Neutrophil (primary cell): Measurements from ENCODE around the gene IL1RAPL2.
"Not testable (repeated sequence)": the region's sequence is repeated elsewhere in the genome, so short reads cannot be mapped to it uniquely, and the experiment has no call there.

ENCODE experiments used
- H3K27ac ChIP-seq: fragments of 200-600 bp; sonication (generic); 2 replicates; pipeline ENCODE4 v1.5.1; 2016; ENCODE audit warnings: mild to moderate bottlenecking, moderate library complexity
- H3K27me3 ChIP-seq: fragments of 200-600 bp; sonication (generic); 2 replicates; pipeline ENCODE4 v1.6.0; 2016; ENCODE audit warnings: mild to moderate bottlenecking
- H3K36me3 ChIP-seq: fragments of 200-600 bp; sonication (generic); 2 replicates; pipeline ENCODE4 v1.5.1; 2017
- H3K4me1 ChIP-seq, 2 experiments: fragments of 200-600 bp in 1 of 2; sonication (generic) in 1 of 2; 1 replicate in 1 of 2; 2 replicates in 1 of 2; pipeline versions ENCODE4 v1.5.1 to v1.6.1; 2013 to 2016; ENCODE audit warnings: low read depth in 1 of 2, low read length in 1 of 2, mild to moderate bottlenecking in 1 of 2, moderate library complexity in 1 of 2; ENCODE audit not compliant: control insufficient read depth in 1 of 2, insufficient read depth in 1 of 2
- H3K4me3 ChIP-seq, 2 experiments: fragments of 200-600 bp in 1 of 2; sonication (generic) in 1 of 2; 1 replicate in 1 of 2; 2 replicates in 1 of 2; pipeline ENCODE4 v1.5.1; 2013 to 2016; ENCODE audit warnings: low read depth in 1 of 2, low read length in 1 of 2, mild to moderate bottlenecking in 1 of 2, moderate library complexity in 1 of 2
- H3K9me3 ChIP-seq: fragments of 200-600 bp; sonication (generic); 2 replicates; pipeline ENCODE4 v1.5.1; 2016
- CTCF ChIP-seq: fragments of 200-600 bp; sonication (generic); IDR thresholded peaks from 2 replicates; pipeline ENCODE4 v1.5.1; 2016; ENCODE audit warnings: antibody characterized with exemption

Gene IL1RAPL2

GRCh38 chrX:105006996-105007395 lies 441.0 kb downstream of the IL1RAPL2 start:
- no peaks in the 10 kb centered on the region for H3K9me3 ChIP-seq
- H3K4me1 ChIP-seq = no peaks in the 10 kb centered on the region
- no peak for TF ChIP-seq CTCF
- no peaks in the 10 kb centered on the region for H3K27me3 ChIP-seq
- no peak overlapping the region for H3K27ac ChIP-seq
- no peak overlapping the region for H3K4me3 ChIP-seq
- no peaks in the 10 kb centered on the region for H3K36me3 ChIP-seq

GRCh38 chrX:105013719-105014118 lies 447.7 kb downstream of the IL1RAPL2 start:
- Histone ChIP-seq H3K27me3 (no peaks in the 10 kb centered on the region), H3K9me3 (no peaks in the 10 kb centered on the region), H3K36me3 (no peaks in the 10 kb centered on the region), H3K27ac (no peak overlapping the region), H3K4me3 (no peak overlapping the region), H3K4me1 (no peaks in the 10 kb centered on the region)
- no peak for TF ChIP-seq CTCF

GRCh38 chrX:105017641-105018040 lies 451.6 kb downstream of the IL1RAPL2 start:
- Histone ChIP-seq H3K27ac (no peak overlapping the region), H3K4me3 (no peak overlapping the region), H3K36me3 (no peaks in the 10 kb centered on the region), H3K4me1 (no peaks in the 10 kb centered on the region), H3K9me3 (no peaks in the 10 kb centered on the region), H3K27me3 (no peaks in the 10 kb centered on the region)
- TF ChIP-seq CTCF = no peak

- Histone ChIP-seq H3K36me3 (no peaks in the 10 kb centered on the region), H3K27ac (no peak overlapping the region), H3K27me3 (no peaks in the 10 kb centered on the region), H3K9me3 (no peaks in the 10 kb centered on the region), H3K4me1 (no peaks in the 10 kb centered on the region), H3K4me3 (no peak overlapping the region)
- no peak for TF ChIP-seq CTCF
These were observed 452.9 kb downstream of the IL1RAPL2 start for GRCh38 chrX:105018865-105019264.

GRCh38 chrX:105028962-105029361 lies 463.0 kb downstream of the IL1RAPL2 start:
- H3K36me3 ChIP-seq, H3K4me1 ChIP-seq: not testable (repeated sequence)

GRCh38 chrX:105038672-105039328 lies 472.8 kb downstream of the IL1RAPL2 start:
- H3K36me3 ChIP-seq = no peaks in the 10 kb centered on the region
- no peak overlapping the region for H3K4me3 ChIP-seq
- no peaks in the 10 kb centered on the region for H3K4me1 ChIP-seq
- no peak for TF ChIP-seq CTCF
- H3K9me3 ChIP-seq = no peaks in the 10 kb centered on the region
- no peak overlapping the region for H3K27ac ChIP-seq
- H3K27me3 ChIP-seq = no peaks in the 10 kb centered on the region

More at GRCh38 chrX:105028962-105029361, 463.0 kb downstream of the IL1RAPL2 start:
- H3K27me3 ChIP-seq, H3K9me3 ChIP-seq, H3K4me3 ChIP-seq, H3K27ac ChIP-seq: not testable (repeated sequence)
